HepG2 (cell line): ENCODE results near the gene IFIT1.

Experiments
- ATF3 ChIP-seq: sonication (generic); formaldehyde crosslinking; IDR thresholded peaks from 2 replicates; pipeline ENCODE4 v1.4.0; 2020; ENCODE audit warnings: missing genetic modification reagents
- CTCF ChIP-seq: sonication (generic); formaldehyde crosslinking; IDR thresholded peaks from 2 replicates; pipeline ENCODE4 v1.5.0; 2020; ENCODE audit warnings: mild to moderate bottlenecking, missing genetic modification reagents, moderate library complexity
- EHMT2 ChIP-seq: fragments of 200-600 bp; sonication (generic); IDR thresholded peaks from 2 replicates; pipeline ENCODE4 v1.7.0; 2017; ENCODE audit warnings: antibody characterized with exemption, low read depth, low read length, borderline replicate concordance
- MYPOP ChIP-seq: sonication (generic); formaldehyde crosslinking; IDR thresholded peaks from 2 replicates; pipeline ENCODE4 v1.8.1; 2023; ENCODE audit warnings: mild to moderate bottlenecking, moderate library complexity, missing genetic modification reagents
- POLR2AphosphoS5 ChIP-seq: IDR thresholded peaks from 2 replicates; pipeline ENCODE4 v1.6.1; 2012; ENCODE audit warnings: low read depth, low read length
- SRF ChIP-seq: IDR thresholded peaks from 2 replicates; pipeline ENCODE4 v1.6.1; 2011; ENCODE audit warnings: mild to moderate bottlenecking, low read depth, low read length, moderate library complexity
- TEF ChIP-seq: sonication (generic); formaldehyde crosslinking; IDR thresholded peaks from 2 replicates; pipeline ENCODE4 v1.5.0; 2020; ENCODE audit warnings: missing genetic modification reagents
- U2AF1 ChIP-seq: fragments of 200-400 bp; formaldehyde crosslinking; optimal IDR thresholded peaks from 2 replicates; pipeline ENCODE3; 2017; ENCODE audit warnings: mild to moderate bottlenecking, low read depth, low read length
- U2AF2 ChIP-seq: fragments of 200-400 bp; formaldehyde crosslinking; IDR thresholded peaks from 2 replicates; pipeline ENCODE4 v1.6.1; 2017; ENCODE audit warnings: low read depth, mild to moderate bottlenecking, low read length
- ZBTB2 ChIP-seq: sonication (generic); formaldehyde crosslinking; IDR thresholded peaks from 2 replicates; pipeline ENCODE4 v1.8.0; 2022; ENCODE audit warnings: low read depth, missing genetic modification reagents
- ZBTB25 ChIP-seq: IDR thresholded peaks from 2 replicates; pipeline ENCODE4 v1.6.1; 2018; ENCODE audit warnings: missing genetic modification reagents
- ZFX ChIP-seq: sonication (generic); formaldehyde crosslinking; IDR thresholded peaks from 2 replicates; pipeline ENCODE4 v1.4.0; 2020; ENCODE audit warnings: mild to moderate bottlenecking, low read depth, missing genetic modification reagents, moderate library complexity
- ZNF251 ChIP-seq: sonication (generic); formaldehyde crosslinking; IDR thresholded peaks from 2 replicates; pipeline ENCODE4 v1.9.0; 2021; ENCODE audit warnings: mild to moderate bottlenecking, missing genetic modification reagents
- ZNF747 ChIP-seq: sonication (generic); formaldehyde crosslinking; IDR thresholded peaks from 2 replicates; pipeline ENCODE4 v1.8.1; 2023; ENCODE audit warnings: missing genetic modification reagents, mild to moderate bottlenecking, borderline replicate concordance

DNA sequence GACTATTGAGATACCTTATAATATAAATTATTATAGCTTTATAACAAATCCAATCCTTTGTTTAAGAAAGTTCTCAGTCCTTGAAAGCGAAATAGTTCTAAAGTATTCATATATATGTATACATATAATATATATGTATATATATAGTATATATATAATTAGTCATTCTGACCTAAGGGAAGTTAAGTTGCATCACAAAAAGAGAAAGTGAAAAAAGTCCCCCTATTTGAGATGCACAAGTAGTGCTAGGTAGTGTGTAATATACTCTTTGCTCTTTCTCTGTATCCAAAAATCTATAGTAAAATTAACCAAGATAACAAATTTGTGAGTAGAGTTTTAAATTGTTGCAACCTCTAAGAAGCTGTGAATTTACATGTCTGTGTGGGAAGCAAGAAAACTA lies 27.9 kb upstream of the IFIT1 start:
- TF ChIP-seq U2AF1, result no peak
- no peak for TF ChIP-seq ATF3 (CRISPR knock-in tag)
- TF ChIP-seq CTCF, result no peak
- TF ChIP-seq U2AF2, result no peak
- no peak for TF ChIP-seq MYPOP (CRISPR knock-in tag)
- no peak for TF ChIP-seq ZFX (CRISPR knock-in tag)
- TF ChIP-seq ZBTB2 (CRISPR knock-in tag), result no peak
- no peak for TF ChIP-seq SRF
- no peak for TF ChIP-seq ZNF747 (CRISPR knock-in tag)
- TF ChIP-seq POLR2AphosphoS5, result no peak
- TF ChIP-seq ZBTB25 (CRISPR knock-in tag), result no peak
- TF ChIP-seq EHMT2, result no peak
- no peak for TF ChIP-seq TEF (CRISPR knock-in tag)
- no peak for TF ChIP-seq ZNF251 (CRISPR knock-in tag)
